Stimulated activated CD4-positive, alpha-beta T cell treated with anti-CD3 and anti-CD28 coated beads, Interleukin-2, amount 100 ng/mL, for 4 hours (primary cell): Measurements from ENCODE around the gene GARS1.
"Not testable (repeated sequence)": the region's sequence is repeated elsewhere in the genome, so short reads cannot be mapped to it uniquely, and the experiment has no call there.

Experiments used
- DNase-seq: peaks from one replicate; pipeline ENCODE4 v3.0.0-alpha.2; 2020; ENCODE audit warnings: low read depth

GARS1 gene, protein sequence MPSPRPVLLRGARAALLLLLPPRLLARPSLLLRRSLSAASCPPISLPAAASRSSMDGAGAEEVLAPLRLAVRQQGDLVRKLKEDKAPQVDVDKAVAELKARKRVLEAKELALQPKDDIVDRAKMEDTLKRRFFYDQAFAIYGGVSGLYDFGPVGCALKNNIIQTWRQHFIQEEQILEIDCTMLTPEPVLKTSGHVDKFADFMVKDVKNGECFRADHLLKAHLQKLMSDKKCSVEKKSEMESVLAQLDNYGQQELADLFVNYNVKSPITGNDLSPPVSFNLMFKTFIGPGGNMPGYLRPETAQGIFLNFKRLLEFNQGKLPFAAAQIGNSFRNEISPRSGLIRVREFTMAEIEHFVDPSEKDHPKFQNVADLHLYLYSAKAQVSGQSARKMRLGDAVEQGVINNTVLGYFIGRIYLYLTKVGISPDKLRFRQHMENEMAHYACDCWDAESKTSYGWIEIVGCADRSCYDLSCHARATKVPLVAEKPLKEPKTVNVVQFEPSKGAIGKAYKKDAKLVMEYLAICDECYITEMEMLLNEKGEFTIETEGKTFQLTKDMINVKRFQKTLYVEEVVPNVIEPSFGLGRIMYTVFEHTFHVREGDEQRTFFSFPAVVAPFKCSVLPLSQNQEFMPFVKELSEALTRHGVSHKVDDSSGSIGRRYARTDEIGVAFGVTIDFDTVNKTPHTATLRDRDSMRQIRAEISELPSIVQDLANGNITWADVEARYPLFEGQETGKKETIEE

DNA sequence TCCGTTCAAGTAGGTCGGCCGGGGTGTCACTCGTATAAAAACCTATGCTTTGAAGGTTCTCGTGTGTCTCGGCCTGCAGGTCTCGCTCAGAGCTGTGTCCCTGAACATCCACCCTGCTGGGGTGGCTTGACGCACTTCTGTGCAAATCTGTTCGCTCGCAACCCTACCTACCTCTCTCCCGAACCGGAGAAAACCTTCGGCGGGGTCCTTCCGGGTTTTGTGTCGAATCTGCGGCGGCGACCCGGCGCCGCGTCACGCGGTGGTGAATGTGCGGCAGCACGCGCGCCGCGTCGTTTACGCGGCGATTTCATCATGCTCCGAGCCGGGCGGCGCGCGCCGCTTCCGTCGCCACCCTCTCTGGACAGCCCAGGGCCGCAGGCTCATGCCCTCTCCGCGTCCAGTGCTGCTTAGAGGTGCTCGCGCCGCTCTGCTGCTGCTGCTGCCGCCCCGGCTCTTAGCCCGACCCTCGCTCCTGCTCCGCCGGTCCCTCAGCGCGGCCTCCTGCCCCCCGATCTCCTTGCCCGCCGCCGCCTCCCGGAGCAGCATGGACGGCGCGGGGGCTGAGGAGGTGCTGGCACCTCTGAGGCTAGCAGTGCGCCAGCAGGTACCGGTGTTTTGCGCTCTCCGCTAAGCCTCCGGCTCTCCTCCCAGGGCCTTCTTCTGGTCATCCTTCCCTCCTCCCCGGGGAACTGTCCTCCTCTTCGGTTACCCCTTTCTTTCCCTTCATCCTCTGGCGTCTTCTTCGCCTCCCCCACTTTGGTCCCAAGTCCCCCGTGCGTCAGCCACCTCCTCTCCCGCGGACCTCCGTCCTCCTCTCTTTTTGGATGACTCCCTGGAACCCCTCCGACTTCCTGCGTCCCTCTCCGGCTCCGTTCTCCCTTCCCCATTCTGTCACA, at the start of gene GARS1:
GARS1 (plus strand) TSS at position 339 of the 896 bp plus-strand sequence; CDS start at position 383, 44 bp downstream.
- peak; percentile 82 for DNase-seq

DNA sequence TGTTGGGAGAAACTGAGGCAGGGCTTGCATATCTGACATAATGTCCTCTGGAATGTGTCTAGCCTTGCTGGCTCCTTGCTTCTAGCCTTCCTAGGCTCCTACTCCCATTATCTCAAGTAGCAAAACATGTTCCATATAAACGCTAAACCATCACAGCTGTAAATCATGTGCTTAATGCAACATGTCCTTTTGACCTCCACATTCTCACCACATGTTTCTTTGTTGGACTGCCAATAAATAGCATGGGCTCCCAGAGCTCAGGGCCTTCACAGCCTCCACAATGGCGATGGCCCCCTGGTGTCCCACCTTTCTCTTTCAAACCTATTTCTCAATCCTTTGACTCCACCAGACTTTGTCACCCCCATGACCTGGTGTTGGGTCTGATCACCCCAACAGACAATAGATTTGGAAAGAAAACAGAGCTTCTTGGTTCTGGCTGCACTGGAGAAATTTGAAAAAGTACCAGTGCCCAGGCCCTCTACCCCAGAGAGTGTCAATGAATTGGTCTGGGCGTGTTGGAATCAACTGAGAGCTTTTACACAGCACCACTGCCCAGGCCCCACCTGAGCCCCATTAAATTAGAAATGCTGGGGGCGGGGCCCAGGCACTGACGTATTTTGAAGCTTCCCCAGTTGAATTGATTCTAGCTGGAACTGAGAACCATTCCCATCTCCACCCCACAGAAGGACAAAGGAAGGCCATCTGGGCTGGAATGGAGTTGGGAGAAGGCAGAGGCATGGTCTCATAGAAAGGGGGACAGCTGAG, 48.7 kb upstream of the GARS1 start:
- DNase-seq, result no peak

DNA sequence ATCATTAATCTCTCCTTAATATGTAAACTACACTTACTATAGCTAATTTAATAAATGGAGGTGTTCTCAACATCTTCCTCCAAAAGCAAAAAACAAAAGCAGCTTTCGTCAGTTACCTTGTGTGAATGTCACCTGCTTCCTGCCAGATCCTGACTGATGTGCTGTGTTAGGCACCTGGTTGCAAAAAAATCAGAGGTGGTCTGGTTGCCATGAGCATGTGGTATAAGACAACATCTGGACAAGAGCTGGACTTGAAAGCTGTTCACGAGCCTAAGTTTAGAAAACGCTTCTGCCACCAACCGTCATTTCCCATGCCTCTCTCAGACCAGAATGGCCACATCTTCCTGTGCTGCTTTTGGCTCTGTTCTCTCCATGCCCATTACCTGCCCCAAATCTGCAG, 48.1 kb upstream of the GARS1 start:
- no peak for DNase-seq

DNA sequence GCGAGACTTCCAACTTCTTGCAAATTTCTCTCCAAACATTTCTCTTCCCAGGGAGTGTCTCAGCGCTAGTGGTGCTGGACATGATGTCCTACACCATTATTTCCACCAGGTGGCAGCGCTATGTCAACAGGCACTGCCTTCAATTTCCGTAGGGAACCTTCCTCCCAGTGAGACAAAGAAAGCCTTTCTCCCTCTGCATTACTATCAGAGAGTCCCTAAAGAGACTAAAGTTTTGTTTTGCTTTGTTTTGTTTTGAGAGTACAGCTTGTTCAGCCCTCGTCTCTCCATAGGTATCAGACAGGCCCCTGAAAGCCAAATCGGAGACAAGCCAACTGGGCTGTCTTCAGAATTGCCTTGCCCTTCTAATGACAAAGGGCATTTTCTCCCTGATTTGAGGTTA, 45.8 kb upstream of the GARS1 start:
- peak; percentile 9 for DNase-seq

DNA sequence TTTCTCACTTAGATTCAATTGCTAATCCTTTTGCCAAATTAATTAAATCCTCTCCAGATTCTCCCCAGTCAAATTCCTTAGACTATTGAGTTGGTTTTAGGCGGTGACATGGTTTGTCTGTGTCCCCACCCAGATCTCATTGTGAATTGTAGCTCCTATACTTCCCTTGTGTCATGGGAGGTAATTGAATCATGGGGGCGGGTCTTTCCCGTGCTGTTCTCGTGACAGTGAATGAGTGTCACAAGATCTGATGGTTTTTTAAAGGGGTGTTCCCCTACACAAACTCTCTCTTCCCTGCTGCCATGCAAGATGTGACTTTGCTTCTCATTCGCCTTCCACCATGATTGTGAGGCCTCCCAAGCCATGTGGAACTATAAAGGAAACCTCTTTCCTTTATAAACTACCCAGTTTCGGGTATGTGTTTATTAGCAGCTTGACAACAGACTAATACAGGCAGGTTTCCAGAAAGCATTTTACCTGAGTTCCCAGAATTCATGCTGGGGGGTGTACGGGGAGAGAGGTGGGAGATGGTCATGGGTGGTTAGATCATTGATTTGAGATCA, 44.7 kb upstream of the GARS1 start:
- DNase-seq, result no peak

DNA sequence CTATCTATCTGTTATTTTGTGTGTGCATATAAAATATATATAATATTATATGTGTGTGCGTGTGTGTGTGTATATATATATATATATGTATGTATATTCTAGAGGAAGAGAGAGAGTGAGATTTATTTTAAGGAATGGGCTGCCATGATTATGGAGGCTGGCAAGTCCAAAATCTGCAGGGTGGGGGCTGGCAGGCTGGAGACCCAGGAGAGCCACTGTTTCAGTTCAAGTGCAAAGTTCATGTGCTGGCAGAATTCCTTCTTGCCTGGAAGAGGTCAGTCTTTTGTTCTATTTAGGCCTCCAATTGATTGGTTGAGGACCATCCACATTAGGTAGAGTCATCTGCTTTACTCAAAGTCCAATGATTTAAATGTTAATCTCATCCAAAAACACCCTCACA, 42.3 kb upstream of the GARS1 start:
- no peak for DNase-seq

DNA sequence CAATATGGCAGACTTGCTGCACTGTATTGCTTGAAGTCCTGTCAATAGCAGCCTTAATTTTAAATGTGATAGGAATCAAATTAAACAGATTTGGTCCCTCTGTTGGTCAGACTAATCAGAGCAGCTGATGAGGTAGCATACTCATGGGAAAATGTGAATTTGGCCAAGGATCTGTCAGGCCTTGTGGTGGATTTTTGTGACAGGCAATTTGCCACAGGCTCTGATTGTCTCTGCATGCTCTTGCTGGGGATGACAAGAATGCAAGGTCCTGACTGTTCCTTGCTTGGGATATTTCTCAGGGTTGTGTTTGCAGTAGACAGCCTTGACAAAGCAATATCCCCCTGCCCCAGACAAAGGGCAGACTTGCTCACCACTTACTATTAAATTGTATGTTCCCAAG, 41.5 kb upstream of the GARS1 start:
- DNase-seq, result no peak

DNA sequence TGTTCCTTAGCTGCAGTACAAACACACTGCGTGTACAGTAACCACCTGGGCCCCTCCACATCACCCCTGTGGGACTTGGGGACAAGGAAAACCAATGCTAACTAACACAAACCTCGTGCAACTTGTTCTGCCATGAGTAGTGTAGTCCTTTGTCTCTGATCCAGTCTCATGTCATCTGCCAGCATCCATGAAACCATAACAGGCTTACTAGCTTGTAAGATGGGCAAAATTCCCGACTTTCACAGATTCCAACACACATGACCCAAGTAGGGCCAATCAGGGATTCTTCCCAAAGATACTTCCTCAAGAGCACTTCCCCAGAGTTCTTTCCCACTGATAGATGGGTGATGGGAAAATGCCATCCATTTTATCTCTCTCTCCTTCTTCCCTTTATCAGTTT, 41.1 kb upstream of the GARS1 start:
- no peak for DNase-seq

DNA sequence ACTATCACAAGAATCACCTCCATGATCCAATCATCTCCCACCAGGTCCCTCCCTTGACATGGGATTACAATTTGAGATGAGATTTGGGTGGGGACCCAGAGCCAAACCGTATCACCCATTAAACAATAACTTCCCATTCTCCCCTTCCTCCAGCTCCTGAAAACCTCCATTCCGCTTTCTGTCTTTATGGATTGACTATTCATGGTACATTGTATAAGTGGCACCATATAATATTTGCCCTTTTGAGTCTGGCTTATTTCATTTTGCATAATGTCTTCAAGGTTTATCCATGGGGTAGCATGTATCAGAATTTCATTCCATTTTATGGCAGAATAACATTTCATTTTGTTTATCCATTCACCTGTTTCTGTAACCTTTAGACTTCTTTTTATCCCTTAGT, 39.2 kb upstream of the GARS1 start:
- DNase-seq, result no peak

DNA sequence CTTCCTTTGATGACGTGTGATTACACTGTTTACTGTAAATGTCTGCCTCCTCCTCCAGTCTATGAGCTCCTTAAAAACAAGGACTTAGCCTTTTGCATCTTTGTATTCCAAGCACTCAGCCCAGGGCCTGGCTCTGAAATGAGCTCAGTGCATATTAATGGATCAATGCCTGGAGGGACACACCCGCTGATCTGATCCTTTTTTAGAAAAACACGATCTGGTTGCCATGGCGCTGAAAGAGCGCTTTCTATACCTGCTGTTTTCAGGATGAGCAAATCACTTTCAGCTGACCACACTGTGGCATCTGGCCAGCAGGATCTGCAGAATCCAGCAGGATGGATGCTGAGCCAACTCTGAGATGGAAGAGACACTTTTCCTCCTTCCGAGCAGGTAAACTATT, 37.8 kb upstream of the GARS1 start:
- DNase-seq, result no peak

DNA sequence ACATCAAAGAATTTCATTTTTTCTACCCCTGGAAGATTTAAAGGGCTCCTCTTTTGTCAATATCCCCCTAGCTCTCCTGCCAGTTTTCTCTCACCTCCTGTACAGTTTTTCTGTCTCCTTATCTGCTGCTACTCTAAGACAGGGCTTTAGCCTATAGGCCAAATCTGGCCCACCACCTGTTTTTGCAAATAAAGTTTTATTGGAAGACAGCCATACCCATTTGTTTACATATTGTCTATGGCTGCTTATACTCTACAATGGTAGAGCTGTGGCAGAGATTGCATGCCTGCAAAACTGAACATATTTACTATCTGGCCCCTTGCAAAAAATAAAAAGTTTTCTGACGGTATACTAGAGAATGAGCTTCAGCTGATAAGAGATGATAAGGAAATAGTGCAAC, 37.4 kb upstream of the GARS1 start:
- no peak for DNase-seq

DNA sequence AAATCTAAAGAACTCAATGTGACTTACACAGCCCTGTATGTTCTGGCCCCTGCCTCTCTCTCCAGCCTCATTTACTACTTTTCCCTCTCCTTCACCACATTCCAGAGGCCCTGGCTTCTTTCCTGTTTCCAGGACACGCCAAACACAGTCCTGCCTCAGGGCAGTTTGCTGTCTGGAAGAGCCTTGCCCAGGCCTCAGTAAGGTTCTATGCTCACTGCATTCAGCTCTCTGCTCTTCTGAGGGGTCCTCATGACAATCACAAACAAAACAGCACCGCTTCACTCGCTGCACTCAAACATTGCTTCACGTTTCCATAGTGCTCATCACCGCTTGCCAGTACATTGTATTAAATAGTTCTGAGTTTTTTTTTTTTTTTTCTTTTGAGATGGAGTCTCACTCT, 35.1 kb upstream of the GARS1 start:
- DNase-seq, result no peak

DNA sequence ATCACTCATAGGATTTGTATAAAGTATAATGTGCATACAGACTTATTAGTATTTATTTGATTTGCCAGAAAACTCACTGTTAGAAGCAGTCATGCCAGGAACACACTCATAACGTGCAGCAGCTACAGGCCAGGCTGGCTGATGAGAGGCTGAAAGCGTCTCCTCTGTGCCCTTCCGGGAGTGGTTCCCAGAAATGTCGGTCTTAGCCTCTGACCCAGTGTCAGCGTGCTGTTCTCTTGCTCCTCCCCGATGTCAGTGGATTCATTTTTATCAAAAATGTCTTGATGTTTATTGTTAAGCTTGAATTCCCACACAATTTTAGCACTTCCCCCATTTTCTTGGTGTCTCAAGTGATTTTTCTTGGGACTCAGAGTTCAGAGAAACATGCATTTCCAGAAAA, 33.3 kb upstream of the GARS1 start:
- no peak for DNase-seq

DNA sequence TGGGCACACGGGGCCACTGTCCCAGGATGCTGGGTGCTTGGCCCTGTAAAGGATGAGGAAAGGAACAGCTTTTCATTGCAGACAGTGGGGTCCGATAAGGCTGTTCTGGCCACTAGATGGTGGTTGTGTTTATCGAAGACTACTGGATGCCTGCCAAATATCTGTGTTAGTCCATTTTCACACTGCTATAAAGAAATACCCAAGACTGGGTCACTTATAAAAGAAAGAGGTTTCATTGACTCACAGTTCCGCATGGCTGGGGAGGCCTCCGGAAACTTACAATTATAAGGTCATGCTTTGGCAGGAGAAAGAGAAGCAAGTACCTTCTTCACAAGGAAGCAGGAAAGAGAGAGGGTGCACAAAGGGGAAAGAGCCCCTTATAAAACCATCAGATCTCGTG, 32.2 kb upstream of the GARS1 start:
- DNase-seq, result no peak

DNA sequence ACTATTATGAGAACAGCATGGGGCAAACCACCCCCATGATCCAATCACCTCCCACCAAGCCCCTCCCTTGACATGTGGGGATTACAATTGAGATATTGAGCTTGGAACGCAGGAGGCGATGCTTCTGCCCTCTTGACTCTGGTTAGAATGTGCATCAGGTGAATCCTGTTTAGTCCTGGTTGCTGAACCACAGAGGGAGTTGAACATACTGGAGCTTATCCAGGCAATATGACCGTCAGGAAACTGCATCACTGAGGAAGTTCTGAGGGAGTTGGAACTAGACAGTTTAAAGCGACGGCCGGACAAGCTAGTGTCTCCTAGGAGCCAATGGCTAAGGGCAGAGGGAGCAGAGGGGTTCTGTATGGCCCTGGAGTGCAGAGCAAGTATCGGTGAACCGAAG, 31.8 kb upstream of the GARS1 start:
- no peak for DNase-seq

DNA sequence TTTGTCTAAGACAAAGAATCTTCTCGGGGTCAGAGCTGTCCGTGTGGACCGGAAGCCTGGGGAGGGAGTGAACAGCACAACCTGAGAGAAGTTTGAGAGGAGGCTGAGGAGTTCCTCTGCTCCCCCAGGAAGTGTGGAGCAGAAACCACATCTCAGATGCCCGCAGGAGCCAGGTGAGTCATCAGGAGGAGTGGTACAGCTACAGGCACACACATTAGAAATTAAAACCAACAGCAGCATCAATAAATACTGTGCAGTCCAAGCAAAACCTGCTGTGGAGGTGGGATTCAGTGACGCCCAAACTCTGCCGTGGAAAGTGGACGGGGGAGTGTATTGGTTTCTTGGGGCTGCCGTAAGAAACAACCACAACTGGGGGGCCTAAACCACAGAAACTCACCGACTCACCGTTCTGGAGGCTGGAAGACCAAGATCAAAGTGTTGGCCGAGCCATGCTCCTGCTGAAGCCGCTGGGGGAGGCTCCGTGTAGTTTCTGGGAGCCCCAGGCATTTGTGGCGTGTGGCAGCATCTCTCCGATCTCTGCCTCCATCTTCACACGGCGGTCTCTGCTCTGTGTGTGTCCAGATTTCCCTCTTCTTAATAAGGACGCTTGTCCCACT, 31.2 kb upstream of the GARS1 start:
- no peak for DNase-seq

DNA sequence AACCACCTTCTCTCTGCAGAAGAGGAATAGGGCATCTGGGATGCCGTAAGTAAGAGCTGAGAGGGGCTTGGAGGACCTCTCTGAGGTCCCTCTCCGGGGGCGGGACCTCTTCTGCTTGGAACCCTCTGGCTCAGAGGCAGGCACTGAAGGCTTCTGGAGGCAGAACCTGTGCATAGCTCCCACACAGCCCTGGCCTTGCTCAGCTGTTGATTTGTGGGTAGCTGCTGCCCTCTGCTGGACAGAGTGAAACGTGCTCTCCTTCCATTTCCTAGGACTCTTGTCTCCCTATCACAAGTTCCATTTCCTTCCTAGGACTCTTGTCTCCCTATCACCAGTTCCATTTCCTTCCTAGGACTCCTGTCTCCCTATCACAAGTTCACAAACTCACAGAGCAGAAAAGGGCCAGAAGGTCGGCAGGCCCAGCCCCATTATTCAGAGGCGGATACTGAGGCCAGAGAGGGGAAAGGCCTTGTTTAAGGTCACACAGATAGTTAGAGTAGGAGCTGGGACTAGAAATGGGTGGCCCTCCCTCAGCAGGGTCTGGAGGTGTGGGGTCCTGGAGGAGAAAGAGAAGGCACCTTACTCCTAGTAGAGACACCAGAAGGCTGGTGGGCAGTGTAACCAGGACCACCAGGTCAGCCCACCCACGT, 30.3 kb upstream of the GARS1 start:
- peak; percentile 67 for DNase-seq

DNA sequence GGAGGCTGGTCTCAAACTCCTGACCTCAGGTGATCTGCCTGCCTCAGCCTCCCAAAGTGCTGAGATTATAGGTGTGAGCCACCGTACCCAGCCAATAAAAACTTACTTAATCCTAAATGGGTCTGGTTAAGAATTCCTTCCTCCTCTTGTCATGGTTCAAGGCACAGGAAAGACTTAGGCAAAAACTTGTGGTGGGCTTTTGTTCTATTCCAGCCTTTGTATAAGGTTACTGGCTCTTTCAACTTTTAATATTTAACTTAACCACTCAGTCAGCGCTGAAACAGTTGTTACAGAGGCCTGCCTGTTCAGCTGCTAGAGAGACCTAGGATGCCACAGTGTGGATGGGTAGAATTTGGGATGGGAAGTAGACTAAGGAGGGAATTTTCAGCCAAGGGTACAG, 28.1 kb upstream of the GARS1 start:
- DNase-seq, result no peak

DNA sequence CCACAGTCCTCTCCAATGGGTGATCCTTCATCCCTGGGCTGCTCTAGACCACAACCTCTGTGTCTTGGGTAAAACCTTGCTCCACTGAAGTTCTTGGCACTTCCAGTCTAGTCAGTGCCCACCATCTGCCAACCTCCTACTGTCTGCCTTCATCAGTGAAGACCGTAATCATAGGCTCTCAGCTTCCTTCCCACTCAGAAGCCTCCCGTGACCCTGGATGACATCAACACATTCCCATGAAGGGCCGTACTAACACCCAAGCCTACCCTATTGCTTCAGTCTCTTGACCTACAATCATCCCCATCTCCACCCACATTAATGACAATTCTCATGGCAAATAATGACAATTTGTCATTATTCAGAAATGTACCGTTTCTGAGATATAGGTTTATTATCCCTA, 27.6 kb upstream of the GARS1 start:
- no peak for DNase-seq

DNA sequence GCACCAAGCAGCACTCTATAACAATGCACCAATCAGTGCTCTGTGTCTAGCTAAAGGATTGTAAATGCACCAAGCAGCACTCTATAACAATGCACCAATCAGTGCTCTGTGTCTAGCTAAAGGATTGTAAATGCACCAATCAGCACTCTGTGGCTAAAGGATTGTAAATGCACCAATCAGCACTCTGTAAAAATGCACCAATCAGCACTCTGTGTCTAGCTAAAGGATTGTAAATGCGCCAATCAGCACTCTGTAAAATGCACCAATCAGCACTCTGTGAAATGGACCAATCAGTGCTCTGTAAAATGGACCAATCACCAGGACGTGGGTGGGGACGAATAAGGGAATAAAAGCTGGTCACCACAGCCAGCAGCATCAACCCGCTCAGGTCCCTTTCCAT, 24.4 kb upstream of the GARS1 start:
- DNase-seq, result not testable (repeated sequence)
